GM12872 (cell line): Measurements from ENCODE around the gene FAM25A.

Source experiments
- TF ChIP-seq, protein P1 (sequence below): IDR thresholded peaks from 3 replicates; pipeline ENCODE4 v1.5.1; 2011; ENCODE audit warnings: low read depth, mild to moderate bottlenecking, low read length, moderate library complexity; ENCODE audit not compliant: insufficient read depth

FAM25A gene

DNA sequence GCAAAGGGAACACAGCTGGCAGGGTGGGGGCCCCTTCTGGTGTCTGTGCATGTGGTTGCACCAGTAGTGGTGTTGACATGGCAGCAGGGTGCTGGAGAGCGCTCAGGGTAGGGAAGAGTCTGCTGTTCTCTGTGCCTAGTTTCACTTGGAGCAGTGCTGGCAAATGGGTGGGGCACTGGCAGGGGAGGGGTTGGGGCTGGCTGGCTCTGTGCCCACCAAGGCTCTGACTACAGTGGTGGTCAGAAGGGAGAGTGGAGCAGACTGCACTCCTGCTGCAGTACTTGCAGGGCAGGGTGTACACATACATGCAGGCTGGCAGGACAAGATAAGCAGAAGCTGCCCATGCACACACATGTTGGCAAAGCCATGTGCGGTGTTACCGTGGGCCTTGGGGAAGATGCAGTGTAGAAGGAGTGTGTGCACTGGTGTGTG, 18.2 kb downstream of the FAM25A start:
- TF ChIP-seq, protein P1, sequence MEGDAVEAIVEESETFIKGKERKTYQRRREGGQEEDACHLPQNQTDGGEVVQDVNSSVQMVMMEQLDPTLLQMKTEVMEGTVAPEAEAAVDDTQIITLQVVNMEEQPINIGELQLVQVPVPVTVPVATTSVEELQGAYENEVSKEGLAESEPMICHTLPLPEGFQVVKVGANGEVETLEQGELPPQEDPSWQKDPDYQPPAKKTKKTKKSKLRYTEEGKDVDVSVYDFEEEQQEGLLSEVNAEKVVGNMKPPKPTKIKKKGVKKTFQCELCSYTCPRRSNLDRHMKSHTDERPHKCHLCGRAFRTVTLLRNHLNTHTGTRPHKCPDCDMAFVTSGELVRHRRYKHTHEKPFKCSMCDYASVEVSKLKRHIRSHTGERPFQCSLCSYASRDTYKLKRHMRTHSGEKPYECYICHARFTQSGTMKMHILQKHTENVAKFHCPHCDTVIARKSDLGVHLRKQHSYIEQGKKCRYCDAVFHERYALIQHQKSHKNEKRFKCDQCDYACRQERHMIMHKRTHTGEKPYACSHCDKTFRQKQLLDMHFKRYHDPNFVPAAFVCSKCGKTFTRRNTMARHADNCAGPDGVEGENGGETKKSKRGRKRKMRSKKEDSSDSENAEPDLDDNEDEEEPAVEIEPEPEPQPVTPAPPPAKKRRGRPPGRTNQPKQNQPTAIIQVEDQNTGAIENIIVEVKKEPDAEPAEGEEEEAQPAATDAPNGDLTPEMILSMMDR: no peak

DNA sequence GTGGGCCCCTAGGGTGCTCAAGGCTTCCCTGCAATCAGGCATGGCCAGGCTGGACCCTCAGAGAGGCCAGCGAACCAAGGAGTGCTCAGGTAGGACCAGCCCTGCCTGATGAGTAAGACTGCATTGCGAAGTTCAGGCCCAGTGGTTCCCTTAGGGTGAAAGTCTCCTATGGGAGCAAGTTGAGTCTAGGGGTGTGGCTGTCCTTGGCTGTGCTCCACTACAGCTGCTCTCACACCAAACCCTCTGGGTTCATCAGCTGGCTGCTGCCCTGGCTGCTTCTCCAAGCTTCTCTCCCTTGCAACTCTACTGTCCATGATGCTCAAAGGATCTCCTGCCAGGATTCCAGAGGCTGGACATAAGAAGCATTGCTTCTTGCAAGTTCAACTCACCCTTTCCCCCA, 18.7 kb downstream of the FAM25A start:
- TF ChIP-seq, protein P1: no peak

DNA sequence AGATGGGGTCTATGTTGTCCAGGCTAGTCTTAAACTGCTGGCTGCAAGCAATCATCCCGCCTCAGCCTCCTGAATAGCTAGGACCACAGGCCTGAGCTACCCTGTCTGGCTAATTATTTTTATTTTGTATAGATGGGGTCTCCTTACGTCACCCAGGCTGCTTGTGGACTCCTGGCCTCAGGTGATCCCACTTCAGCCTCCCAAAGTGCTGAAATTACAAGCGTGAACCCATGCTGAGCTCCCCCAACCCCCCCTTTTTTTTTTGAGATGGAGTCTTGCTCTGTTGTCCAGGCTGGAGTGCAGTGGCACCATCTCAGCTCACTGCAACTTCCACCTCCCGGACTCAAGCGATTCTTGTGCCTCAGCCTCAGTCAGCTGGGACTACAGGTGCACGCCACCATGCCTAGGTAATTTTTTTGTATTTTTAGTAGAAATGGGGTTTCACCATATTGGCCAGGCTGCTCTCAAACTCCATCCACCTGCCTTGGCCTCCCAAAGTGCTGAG, 25.4 kb downstream of the FAM25A start:
- TF ChIP-seq, protein P1: no peak

DNA sequence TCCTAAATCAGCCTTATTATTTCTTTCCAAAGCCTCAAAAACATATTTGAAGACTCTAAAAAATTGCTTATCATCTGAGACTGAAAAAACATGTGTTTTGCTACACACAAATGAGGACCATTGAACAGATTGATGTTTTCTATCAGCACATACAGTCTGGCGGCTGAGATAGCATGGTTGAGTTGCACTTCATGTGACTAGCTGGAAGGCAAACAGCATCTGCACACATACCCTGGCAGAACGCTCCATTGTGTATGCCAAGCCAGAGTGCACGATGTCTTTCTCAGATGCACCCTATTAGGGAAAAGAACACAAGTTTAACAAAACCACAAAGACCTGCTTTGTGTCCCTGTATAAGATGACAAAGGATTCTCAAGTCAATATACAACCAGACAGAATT, 33.0 kb downstream of the FAM25A start:
- TF ChIP-seq, protein P1: no peak

DNA sequence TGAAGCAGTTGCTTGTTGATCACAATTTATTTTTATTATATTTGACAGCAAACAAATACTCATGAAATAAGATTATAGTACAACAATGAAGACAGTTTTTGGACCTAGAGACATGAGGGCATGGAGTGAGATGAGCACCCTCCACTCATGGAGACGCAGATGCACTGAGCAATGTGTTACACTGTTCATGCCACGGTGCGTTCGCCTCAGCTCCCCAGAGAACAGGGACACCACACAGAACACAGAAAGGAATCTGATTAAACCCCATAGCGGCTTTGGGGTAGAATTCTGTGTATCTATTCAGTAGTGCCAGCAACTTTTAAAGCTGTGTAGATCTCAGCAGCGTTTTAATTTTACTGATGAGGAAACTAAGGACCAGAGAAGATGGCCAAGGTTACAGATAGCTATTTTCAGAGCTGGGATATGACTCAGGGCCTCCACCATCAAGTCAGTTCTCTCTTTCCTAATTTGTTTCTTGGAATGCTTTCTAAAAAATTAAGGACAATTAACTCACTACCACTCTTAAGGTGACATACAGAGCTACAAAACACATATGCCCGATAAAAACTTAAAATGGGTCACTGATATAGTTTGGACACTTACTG, 33.6 kb downstream of the FAM25A start:
- TF ChIP-seq, protein P1: no peak

DNA sequence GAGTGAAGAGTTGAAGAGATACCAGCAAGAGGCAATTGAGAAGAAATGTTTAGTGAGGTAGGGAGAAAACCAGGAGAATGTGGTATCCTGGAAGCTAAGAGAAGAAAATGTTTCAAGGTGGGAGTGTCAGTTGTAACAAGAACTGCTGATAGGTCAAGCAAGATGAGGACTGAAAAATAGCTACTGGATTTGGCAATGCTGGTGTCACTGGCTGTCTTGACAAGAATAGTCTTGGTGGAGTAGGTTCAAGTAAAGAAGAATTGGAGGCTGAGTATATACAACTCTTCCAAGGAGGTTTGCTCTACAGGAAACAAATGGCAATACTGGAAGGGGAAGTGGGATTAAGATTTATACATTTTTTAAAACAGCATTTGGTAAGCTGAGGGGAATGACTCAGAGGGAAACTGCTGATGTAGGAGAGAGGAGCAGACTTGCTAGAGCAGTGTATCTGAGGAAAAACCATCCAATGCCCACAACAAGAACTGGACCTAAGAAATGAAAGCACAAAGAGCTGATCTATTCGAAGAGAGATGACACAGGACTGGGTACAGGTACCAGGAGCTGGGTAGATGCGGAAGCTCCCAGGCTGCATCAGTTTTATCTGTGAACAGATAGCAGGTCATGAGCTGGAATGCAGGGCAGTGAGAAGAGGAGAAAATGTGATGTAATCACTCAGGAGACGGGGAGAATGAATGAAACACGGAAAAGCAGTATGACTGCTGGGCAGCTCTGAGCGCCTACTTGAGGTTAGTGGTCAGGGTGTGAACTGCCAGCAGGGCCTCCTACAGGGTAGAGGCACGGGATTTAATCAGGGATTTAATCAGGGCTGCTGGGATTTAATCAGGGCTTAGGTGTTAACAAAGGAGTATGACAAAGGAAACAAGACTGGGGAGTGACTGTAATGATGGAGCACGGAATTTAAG, 34.5 kb downstream of the FAM25A start:
- TF ChIP-seq, protein P1: no peak

DNA sequence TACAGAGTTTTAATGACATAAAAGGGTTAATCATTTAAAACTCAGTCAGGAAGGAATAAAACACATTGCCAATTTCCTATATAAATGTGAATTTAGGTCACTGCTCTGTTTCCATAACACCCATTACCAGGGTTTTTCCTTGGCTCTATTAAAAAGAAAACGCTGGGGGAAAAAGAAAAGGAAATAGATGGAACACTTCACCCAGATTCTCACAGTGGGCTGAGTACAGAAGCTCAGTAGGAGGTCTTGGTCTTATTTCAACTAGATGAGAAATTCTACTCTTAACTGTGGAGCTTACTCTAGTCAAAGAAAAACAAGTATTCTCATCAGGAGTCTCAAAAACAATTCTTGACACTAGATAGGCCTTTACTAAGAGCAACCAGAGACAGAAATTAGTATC, 38.1 kb downstream of the FAM25A start:
- TF ChIP-seq, protein P1: no peak
